Activated T-cell treated with anti-CD3 and anti-CD28 coated beads for 1 hour (primary cell): Measurements from ENCODE around the gene LDLRAD2.
"Not testable (repeated sequence)": the region's sequence is repeated elsewhere in the genome, so short reads cannot be mapped to it uniquely, and the experiment has no call there.

ENCODE experiments used
- DNase-seq: peaks from one replicate; pipeline ENCODE4 v3.0.0-alpha.2; 2020; ENCODE audit warnings: low read depth

LDLRAD2 gene

GRCh38 chr1:21811875-21812305, at the start of gene LDLRAD2:
Gene LDLRAD2 (plus strand): TSS chr1:21812265. CDS start chr1:21812452, 187 bp downstream.
- DNase-seq: no peak

GRCh38 chr1:21763236-21763635, 48.8 kb upstream of the LDLRAD2 start:
- DNase-seq: no peak

- no peak for DNase-seq
Measured at GRCh38 chr1:21763694-21764419, 48.2 kb upstream of the LDLRAD2 start.

GRCh38 chr1:21764615-21765423, 47.2 kb upstream of the LDLRAD2 start:
- no peak for DNase-seq

- DNase-seq: no peak
Measured at GRCh38 chr1:21766210-21766609, 45.9 kb upstream of the LDLRAD2 start.

GRCh38 chr1:21767106-21767505, 45.0 kb upstream of the LDLRAD2 start:
- not testable (repeated sequence) for DNase-seq

- no peak for DNase-seq
Measured at GRCh38 chr1:21770201-21770600, 41.9 kb upstream of the LDLRAD2 start.

- not testable (repeated sequence) for DNase-seq
Measured at GRCh38 chr1:21770602-21771001, 41.5 kb upstream of the LDLRAD2 start.

GRCh38 chr1:21771672-21772071, 40.4 kb upstream of the LDLRAD2 start:
- not testable (repeated sequence) for DNase-seq

- DNase-seq: no peak
Measured at GRCh38 chr1:21773585-21773984, 38.5 kb upstream of the LDLRAD2 start.

GRCh38 chr1:21774835-21775549, 37.1 kb upstream of the LDLRAD2 start:
- DNase-seq: no peak

GRCh38 chr1:21775550-21775914, 36.5 kb upstream of the LDLRAD2 start:
- no peak for DNase-seq

- DNase-seq: no peak
Measured at GRCh38 chr1:21775985-21776562, 36.0 kb upstream of the LDLRAD2 start.

GRCh38 chr1:21776925-21777324, 35.1 kb upstream of the LDLRAD2 start:
- not testable (repeated sequence) for DNase-seq

- no peak for DNase-seq
Measured at GRCh38 chr1:21778405-21778727, 33.7 kb upstream of the LDLRAD2 start.

- no peak for DNase-seq
Measured at GRCh38 chr1:21779613-21780521, 32.2 kb upstream of the LDLRAD2 start.

- no peak for DNase-seq
Measured at GRCh38 chr1:21781815-21782348, 30.2 kb upstream of the LDLRAD2 start.

GRCh38 chr1:21782349-21782867, 29.7 kb upstream of the LDLRAD2 start:
- DNase-seq: peak; percentile 9

GRCh38 chr1:21782868-21783678, 29.0 kb upstream of the LDLRAD2 start, which contains the start of gene USP48:
Gene USP48 (minus strand): TSS chr1:21783149. CDS start chr1:21782957, 192 bp downstream.
- DNase-seq: peak; percentile 94
